Activated naive CD4-positive, alpha-beta T cell treated with Interleukin-2 at 50 U/mL for 16 hours (primary cell): Measurements from ENCODE around the gene ZNF579.

Experiments used
- DNase-seq: peaks from one replicate; pipeline ENCODE4 v3.0.0-alpha.2; 2020

ZNF579 gene

GRCh38 chr19:55567708-55568328, 12.8 kb downstream of the ZNF579 start:
- DNase-seq = no peak

- DNase-seq = no peak
Measured at GRCh38 chr19:55566823-55567222, 13.8 kb downstream of the ZNF579 start.

DNA sequence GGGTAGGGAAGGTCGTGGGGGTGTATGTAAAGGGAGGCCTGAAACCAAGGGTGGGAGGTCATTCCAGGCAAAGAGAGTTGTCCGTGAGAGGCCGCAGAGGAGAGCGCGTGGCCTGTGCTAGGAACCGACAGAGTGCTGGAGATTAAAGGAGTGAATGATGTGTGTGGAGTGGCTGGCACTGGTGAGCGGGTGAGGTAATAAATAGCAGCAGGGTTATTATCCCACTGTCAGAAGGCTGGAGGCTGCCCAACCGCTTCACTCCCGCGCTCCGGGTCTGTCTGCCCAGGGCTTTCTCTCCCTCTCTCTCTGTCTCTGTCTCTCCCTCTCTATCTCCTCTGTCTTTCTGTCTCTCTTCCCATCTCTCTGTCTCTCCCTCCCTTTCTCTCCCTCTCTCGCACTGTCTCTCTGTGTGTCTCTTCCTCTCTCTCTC, 17.4 kb downstream of the ZNF579 start:
- no peak for DNase-seq

DNA sequence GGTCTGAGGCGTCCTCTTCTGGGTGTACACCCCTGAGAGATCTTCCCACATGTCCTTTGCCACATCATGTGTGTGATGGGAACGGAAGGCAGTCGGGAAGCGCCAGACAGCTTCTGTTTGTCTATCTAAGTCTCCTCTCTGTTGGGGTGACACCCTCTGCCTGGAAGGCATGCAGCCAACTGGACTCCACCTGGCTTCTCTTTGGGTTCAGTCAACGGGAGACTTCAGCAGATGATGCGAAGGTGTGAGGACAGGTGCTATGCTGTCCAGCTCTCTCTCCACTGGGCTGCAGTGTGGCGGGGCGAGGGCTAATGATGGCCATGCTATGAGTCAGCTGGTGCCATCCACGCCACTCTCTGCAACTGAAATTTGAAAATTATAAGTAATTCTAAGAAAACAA, 21.0 kb downstream of the ZNF579 start:
- no peak for DNase-seq

DNA sequence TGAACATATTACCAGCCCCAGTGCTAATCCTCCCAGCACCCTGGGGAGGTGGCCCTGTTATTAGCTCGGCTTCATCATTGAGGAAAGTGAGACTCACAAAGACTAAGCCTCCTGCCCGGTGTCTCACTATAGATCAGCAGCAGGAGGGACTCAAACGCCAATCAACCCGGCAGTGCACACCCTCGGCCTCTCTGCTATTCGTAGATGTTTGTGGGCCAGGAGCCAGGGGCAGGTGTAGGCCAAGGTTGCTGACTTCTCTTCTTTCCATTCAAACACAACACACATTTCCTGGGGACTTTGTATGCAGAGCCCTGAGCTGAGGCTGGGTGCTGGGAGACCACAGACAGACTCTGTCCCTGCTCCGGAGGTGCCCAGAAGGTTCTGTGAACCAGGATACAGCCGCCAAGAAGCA, 25.9 kb downstream of the ZNF579 start:
- no peak for DNase-seq

- no peak for DNase-seq
Measured at GRCh38 chr19:55554302-55554701, 26.3 kb downstream of the ZNF579 start.

DNA sequence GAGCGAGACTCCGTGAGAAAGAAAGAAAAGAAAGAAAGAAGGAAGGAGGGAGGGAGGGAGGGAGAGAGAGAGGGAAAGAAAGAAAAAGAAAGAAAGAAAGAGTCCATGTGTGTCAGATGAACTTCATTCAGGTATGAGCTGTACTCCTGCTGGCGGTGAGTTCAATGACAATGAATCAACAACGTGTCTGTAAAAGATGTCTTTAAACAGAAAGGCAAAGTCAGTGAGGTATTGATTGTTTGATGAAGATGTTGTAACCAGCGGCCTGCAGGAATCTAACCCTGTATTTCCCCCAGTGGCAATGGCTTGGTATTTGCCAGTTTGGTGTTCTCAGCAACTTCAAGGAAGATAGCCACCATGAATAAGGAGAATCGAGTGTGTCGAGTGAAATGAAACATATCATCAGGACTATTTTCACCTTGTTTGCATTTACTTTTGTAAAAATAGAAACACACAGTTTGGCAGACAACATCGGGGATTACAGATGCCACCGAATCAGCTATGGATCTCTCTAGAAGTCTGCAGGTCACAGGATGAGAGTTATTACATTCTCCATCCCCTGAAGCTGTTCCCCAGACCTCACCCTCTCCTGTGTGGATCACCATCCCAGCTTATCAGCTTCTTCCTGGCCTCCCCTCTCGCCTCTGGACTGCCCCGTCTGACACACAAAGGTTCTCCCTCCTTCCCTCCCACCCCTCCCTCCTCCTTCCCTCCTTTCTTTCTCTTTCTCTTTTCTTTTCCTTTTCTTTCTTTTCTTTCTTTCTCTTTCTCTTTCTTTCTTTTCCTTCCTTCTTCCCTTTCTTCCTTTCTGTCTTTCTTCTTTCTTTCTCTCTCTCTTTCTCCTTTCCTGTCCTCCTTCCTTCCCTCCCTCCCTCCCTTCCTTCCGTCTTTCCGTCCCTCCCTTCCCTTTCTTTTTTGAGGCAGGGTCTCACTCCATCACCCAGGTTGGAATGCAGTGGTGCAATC, 27.1 kb downstream of the ZNF579 start:
- DNase-seq = no peak

DNA sequence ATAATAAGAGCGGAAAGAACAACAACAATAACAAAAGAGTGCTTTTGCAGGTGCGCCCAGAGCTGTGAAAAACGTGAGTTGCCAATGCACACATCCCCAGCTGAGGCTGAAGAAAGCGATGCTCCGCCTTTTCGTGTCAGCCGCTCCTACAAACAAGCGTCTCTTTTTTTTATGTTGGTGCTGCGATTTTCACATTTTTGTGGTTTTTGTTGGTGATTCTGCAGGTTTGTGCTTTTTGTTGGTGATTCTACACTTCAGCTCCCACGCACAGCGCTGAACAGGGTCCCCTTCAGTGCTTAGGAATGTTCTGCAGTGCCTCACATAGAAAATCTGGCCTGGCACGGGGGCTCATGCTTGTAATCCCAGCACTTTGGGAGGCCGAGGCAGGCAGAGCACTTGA, 28.0 kb downstream of the ZNF579 start:
- no peak for DNase-seq

GRCh38 chr19:55552206-55552605, 28.4 kb downstream of the ZNF579 start:
- no peak for DNase-seq

DNA sequence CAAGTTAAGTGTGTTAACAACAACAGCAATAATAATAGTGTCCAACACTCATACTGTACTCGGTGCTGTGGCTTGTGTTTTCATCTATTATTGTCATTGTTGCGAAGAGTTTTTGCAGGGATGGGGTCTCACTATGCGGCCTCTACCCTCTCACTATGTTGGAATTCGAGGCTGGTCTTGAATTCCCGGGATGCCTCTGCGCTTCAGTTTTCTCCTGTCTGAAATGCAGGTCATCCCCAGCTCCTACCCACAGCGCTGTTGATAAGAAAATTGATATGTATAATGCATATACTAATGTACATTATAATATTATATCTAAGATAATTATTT, 30.4 kb downstream of the ZNF579 start:
- DNase-seq = no peak

- no peak for DNase-seq
Measured at GRCh38 chr19:55549500-55550320, 30.9 kb downstream of the ZNF579 start.

- no peak for DNase-seq
Measured at GRCh38 chr19:55546822-55547614, 33.6 kb downstream of the ZNF579 start.

GRCh38 chr19:55546011-55546410, 34.6 kb downstream of the ZNF579 start:
- DNase-seq = no peak

GRCh38 chr19:55545443-55545842, 35.2 kb downstream of the ZNF579 start, which contains the start of gene SBK3:
SBK3 (minus strand) TSS chr19:55545543; CDS start chr19:55545543, 0 bp downstream.
- no peak for DNase-seq

DNA sequence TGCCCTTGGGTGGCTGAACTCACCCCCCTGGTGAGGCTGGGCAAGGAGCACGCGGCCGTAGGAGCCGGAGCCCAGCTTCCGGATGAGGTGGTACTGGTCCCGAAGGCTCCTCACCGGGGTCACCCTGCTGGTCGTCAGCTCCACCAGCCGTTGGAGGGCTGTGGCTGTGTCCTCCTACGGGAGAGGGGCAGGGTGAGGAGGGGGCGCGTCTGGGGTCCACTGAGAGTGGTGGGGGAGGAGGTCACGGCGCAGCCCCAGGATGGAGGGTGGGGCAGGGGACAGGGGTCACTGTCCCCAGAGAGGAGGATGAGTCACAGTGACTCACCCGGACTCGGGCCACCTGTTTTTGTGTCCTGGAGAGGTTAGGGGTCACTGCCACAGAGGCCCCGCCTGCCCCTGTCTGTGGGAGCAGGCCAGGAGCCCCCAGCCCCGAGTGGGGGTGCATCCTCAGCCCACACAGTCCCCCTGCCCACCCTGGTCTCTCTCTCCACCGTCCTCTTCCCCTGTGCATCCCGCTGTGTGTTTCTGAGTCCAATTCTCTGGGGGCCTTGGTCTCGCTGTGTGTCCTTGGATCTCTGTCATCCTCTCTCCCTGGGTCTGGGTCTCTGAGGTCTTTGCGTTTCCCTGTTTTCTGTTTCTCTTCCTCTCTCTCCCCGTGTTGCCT, 35.7 kb downstream of the ZNF579 start:
- no peak for DNase-seq

GRCh38 chr19:55544014-55544413, 36.6 kb downstream of the ZNF579 start:
- DNase-seq = no peak

- DNase-seq = no peak
Measured at GRCh38 chr19:55543567-55543966, 37.1 kb downstream of the ZNF579 start.

GRCh38 chr19:55542292-55542855, 38.3 kb downstream of the ZNF579 start:
- DNase-seq = no peak

DNA sequence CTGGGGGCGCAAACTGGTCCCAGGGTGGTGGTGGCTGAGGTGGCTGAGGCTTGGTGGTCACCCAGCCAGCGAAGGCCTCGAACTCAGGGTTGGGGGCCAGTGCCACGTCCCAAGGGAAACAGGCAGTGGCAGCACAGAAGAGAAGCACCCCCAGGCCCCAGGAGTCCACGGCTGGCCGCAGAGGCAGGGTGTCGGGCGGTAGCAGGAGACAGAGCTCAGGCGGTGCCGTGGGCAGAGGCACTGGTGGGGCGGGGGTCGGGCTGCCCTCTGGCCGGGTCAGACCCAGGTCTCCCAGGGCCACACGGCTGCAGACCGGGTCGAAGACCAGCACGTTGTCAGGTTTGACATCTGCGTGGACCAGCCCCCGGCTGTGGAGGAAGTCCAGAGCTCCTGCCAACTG, 39.6 kb downstream of the ZNF579 start:
- DNase-seq = no peak

- no peak for DNase-seq
Measured at GRCh38 chr19:55540619-55541018, 40.0 kb downstream of the ZNF579 start.
